Measurements from ENCODE around the gene FRZB.

GRCh38 chr2:182784777-182785176 lies 81.7 kb downstream of the FRZB start:
- peak; percentile 49 for TF ChIP-seq CTCF (IDR thresholded peaks at IDR 0.05; ENCODE audit: low read length)
- no peak for TF ChIP-seq EZH2 (optimal IDR thresholded peaks at IDR 0.05; ENCODE audit: low read depth, low read length)
